Measurements from ENCODE around the gene ARHGEF2. TPM values are rescaled to one million over a fixed set of nuclear protein-coding genes. Genes with fewer than 3 reads are reported as not detected.

Gene ARHGEF2
- polyA plus RNA-seq, 3 donors = 15.4 to 271 (median 18.6) TPM

DNA sequence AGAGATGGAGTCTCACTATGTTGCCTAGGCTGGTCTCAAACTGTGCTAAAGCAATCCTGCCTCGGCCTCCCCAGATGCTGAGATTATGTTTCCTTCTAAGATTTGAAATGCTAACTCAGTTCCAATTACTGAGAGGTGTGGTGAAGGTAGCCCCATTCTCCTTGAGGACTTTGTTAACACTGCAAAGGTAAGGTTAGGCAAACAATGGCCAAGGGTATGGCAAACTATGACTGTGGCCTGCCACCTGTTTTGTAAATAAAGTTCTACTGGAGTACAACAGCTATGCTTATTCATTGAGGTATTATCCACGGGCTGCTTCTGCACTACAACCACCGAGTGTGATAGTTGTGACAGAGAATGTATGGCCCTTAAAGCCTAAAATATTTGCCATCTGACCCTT lies 57.6 kb downstream of the ARHGEF2 start:
- Histone ChIP-seq H2AFZ (ENCODE audit: insufficient read depth, low read depth, low read length, poor library complexity, severe bottlenecking) (no peak overlapping the region), H3K36me3 (replicated peaks in 1 of 2; ENCODE audit: control insufficient read depth in 1 of 2, insufficient read depth in 2 of 2, low read length in 2 of 2) (peaks cover 94 to 100% of the 10 kb centered on the region in 2 donors), H3K4me1 (ENCODE audit: control insufficient read depth in 1 of 2, insufficient read depth in 2 of 2, low read length in 2 of 2) (no peaks in the 10 kb centered on the region), H3K27ac (ENCODE audit: low read depth in 1 of 2, low read length in 2 of 2) (no peak overlapping the region), H3K9me3 (replicated peaks in 1 of 2; ENCODE audit: control insufficient read depth in 1 of 2, insufficient read depth in 1 of 2, low read length in 2 of 2) (no peaks in the 10 kb centered on the region), H3K27me3 (ENCODE audit: control insufficient read depth in 2 of 2, insufficient read depth in 2 of 2, low read length in 2 of 2) (no peaks in the 10 kb centered on the region), H3K9ac (ENCODE audit: insufficient read depth, low read length, poor library complexity, severe bottlenecking) (no peak overlapping the region), H4K20me1 (ENCODE audit: insufficient read depth, low read length) (peaks cover 47% of the 10 kb centered on the region), H3K79me2 (ENCODE audit: insufficient read depth, low read length) (peaks cover 19% of the 10 kb centered on the region), H3K4me3 (replicated peaks in 1 of 3; ENCODE audit: low read depth in 2 of 3, low read length in 3 of 3) (no peak overlapping the region), H3K4me2 (replicated peaks; ENCODE audit: extremely low read depth, low read length, poor library complexity, severe bottlenecking) (no peak overlapping the region)
- Mint-ChIP-seq H3K9me3 (no peaks in the 10 kb centered on the region), H3K4me3 (no peak overlapping the region), H3K4me1 (no peaks in the 10 kb centered on the region), H3K36me3 (peaks cover 75 to 98% of the 10 kb centered on the region in 2 donors), H3K27ac (no peak overlapping the region), H3K27me3 (ENCODE audit: low read depth in 3 of 3) (no peaks in the 10 kb centered on the region)
- TF ChIP-seq, protein P1, sequence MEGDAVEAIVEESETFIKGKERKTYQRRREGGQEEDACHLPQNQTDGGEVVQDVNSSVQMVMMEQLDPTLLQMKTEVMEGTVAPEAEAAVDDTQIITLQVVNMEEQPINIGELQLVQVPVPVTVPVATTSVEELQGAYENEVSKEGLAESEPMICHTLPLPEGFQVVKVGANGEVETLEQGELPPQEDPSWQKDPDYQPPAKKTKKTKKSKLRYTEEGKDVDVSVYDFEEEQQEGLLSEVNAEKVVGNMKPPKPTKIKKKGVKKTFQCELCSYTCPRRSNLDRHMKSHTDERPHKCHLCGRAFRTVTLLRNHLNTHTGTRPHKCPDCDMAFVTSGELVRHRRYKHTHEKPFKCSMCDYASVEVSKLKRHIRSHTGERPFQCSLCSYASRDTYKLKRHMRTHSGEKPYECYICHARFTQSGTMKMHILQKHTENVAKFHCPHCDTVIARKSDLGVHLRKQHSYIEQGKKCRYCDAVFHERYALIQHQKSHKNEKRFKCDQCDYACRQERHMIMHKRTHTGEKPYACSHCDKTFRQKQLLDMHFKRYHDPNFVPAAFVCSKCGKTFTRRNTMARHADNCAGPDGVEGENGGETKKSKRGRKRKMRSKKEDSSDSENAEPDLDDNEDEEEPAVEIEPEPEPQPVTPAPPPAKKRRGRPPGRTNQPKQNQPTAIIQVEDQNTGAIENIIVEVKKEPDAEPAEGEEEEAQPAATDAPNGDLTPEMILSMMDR (IDR thresholded peaks at IDR 0.05) = no peak
- WGBS (ENCODE audit: insufficient coverage) = no CpG with 5 or more reads among the region's 3 CpGs
- DNase-seq = no peak
- intact Hi-C loops (cut with micrococcal nuclease) = no loop called here

DNA sequence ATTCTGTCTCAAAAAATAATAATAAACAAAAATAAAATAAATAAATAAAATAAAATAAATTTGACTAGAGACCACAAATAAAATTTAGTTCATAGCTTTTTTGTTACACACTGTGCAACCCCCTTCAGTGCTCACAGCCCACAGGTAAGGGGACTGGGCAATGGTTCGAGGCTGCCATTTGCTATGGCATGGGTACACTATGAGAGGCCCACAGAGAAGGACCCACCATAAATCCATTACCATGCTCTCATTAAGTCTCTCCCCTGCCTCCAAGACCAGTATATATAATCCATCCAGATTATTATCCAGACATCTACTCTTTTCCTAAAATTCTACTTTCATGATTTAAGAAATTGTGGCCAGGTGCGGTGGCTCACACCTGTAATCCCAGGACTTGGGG lies 58.5 kb downstream of the ARHGEF2 start:
- peak overlapping the region in 1 of 7 donors; percentile 26 for H3K27ac Mint-ChIP-seq
- Histone ChIP-seq H4K20me1 (ENCODE audit: insufficient read depth, low read length) (peaks cover 44% of the 10 kb centered on the region), H3K4me1 (ENCODE audit: control insufficient read depth in 1 of 2, insufficient read depth in 2 of 2, low read length in 2 of 2) (no peaks in the 10 kb centered on the region), H3K9ac (ENCODE audit: insufficient read depth, low read length, poor library complexity, severe bottlenecking) (no peak overlapping the region), H3K9me3 (replicated peaks in 1 of 2; ENCODE audit: control insufficient read depth in 1 of 2, insufficient read depth in 1 of 2, low read length in 2 of 2) (no peaks in the 10 kb centered on the region), H3K36me3 (replicated peaks in 1 of 2; ENCODE audit: control insufficient read depth in 1 of 2, insufficient read depth in 2 of 2, low read length in 2 of 2) (peaks cover 94 to 100% of the 10 kb centered on the region in 2 donors), H3K27ac (ENCODE audit: low read depth in 1 of 2, low read length in 2 of 2) (no peak overlapping the region), H3K27me3 (ENCODE audit: control insufficient read depth in 2 of 2, insufficient read depth in 2 of 2, low read length in 2 of 2) (no peaks in the 10 kb centered on the region), H3K79me2 (ENCODE audit: insufficient read depth, low read length) (peaks cover 19% of the 10 kb centered on the region), H2AFZ (ENCODE audit: insufficient read depth, low read depth, low read length, poor library complexity, severe bottlenecking) (no peak overlapping the region), H3K4me2 (replicated peaks; ENCODE audit: extremely low read depth, low read length, poor library complexity, severe bottlenecking) (no peak overlapping the region), H3K4me3 (replicated peaks in 1 of 3; ENCODE audit: low read depth in 2 of 3, low read length in 3 of 3) (no peak overlapping the region)
- 89% methylated on average over 1 of the region's 2 CpGs for WGBS (ENCODE audit: insufficient coverage)
- TF ChIP-seq, protein P1 (IDR thresholded peaks at IDR 0.05) = no peak
- H3K4me3 Mint-ChIP-seq = no peak overlapping the region
- no peaks in the 10 kb centered on the region for H3K4me1 Mint-ChIP-seq
- H3K9me3 Mint-ChIP-seq = no peaks in the 10 kb centered on the region
- DNase-seq = no peak
- intact Hi-C loops (cut with micrococcal nuclease) = no loop called here
- no peaks in the 10 kb centered on the region for H3K27me3 Mint-ChIP-seq (ENCODE audit: low read depth in 3 of 3)
- H3K36me3 Mint-ChIP-seq = peaks cover 75 to 98% of the 10 kb centered on the region in 2 donors
